AG09319 (cell line): ENCODE results near the gene SLC16A2.

Experiments used
- DNase-seq: peaks from one replicate; pipeline ENCODE4 v3.0.0-alpha.2; 2010; ENCODE audit warnings: low read depth; ENCODE audit errors: extremely low read depth
- CTCF ChIP-seq: IDR thresholded peaks from 2 replicates; pipeline ENCODE4 v1.5.1; 2011; ENCODE audit warnings: low read depth, mild to moderate bottlenecking, inconsistent platforms, low read length, moderate library complexity

SLC16A2 gene

GRCh38 chrX:74423289-74423998, 2.2 kb downstream of the SLC16A2 start:
- no peak for TF ChIP-seq CTCF
- no peak for DNase-seq

GRCh38 chrX:74426071-74426470, 4.8 kb downstream of the SLC16A2 start:
- no peak for TF ChIP-seq CTCF

GRCh38 chrX:74426615-74427014, 5.3 kb downstream of the SLC16A2 start:
- TF ChIP-seq CTCF = no peak
- DNase-seq = no peak

More at GRCh38 chrX:74426071-74426470, 4.8 kb downstream of the SLC16A2 start:
- no peak for DNase-seq

- DNase-seq = no peak
- TF ChIP-seq CTCF = no peak
Measured at GRCh38 chrX:74431797-74432196, 10.5 kb downstream of the SLC16A2 start.

- no peak for DNase-seq
- TF ChIP-seq CTCF = no peak
Measured at GRCh38 chrX:74434336-74434735, 13.0 kb downstream of the SLC16A2 start.

- no peak for DNase-seq
- TF ChIP-seq CTCF = no peak
Measured at GRCh38 chrX:74437530-74437929, 16.2 kb downstream of the SLC16A2 start.

- TF ChIP-seq CTCF = no peak
- no peak for DNase-seq
Measured at GRCh38 chrX:74438764-74439163, 17.5 kb downstream of the SLC16A2 start.
